HepG2 (cell line): Measurements from ENCODE around the gene MMUT. TPM values are rescaled to one million over a fixed set of nuclear protein-coding genes. Genes with fewer than 3 reads are reported as not detected.

Experiments used
- ATF1 ChIP-seq: IDR thresholded peaks from 2 replicates; pipeline ENCODE4 v1.6.1; 2016; ENCODE audit warnings: mild to moderate bottlenecking, control low read depth
- CBFB ChIP-seq: sonication (generic); formaldehyde crosslinking; IDR thresholded peaks from 2 replicates; pipeline ENCODE4 v1.4.0; 2020; ENCODE audit warnings: missing genetic modification reagents
- EEA1 ChIP-seq: sonication (generic); formaldehyde crosslinking; IDR thresholded peaks from 2 replicates; pipeline ENCODE4 v1.5.1; 2020; ENCODE audit warnings: mild to moderate bottlenecking, missing genetic modification reagents, borderline replicate concordance
- HDAC1 ChIP-seq: sonication (generic); formaldehyde crosslinking; IDR thresholded peaks from 2 replicates; pipeline ENCODE4 v1.5.1; 2020; ENCODE audit warnings: mild to moderate bottlenecking, missing genetic modification reagents
- JUN ChIP-seq: sonication (generic); formaldehyde crosslinking; IDR thresholded peaks from 2 replicates; pipeline ENCODE4 v1.4.0; 2020; ENCODE audit warnings: mild to moderate bottlenecking, missing genetic modification reagents
- MBNL3 ChIP-seq: fragments of 250-450 bp; sonication (Bioruptor Pico); conservative IDR thresholded peaks from 2 replicates; pipeline ENCODE4 v1.8.0; 2022; ENCODE audit warnings: mild to moderate bottlenecking, inconsistent platforms
- MED13 ChIP-seq: sonication (generic); formaldehyde crosslinking; IDR thresholded peaks from 2 replicates; pipeline ENCODE4 v1.5.0; 2020; ENCODE audit warnings: missing genetic modification reagents
- MLX ChIP-seq: IDR thresholded peaks from 2 replicates; pipeline ENCODE4 v1.6.1; 2016
- PBX2 ChIP-seq: IDR thresholded peaks from 2 replicates; pipeline ENCODE4 v1.6.1; 2016; ENCODE audit warnings: control low read depth
- RERE ChIP-seq: IDR thresholded peaks from 2 replicates; pipeline ENCODE4 v1.6.1; 2016; ENCODE audit warnings: low read depth, missing genetic modification reagents, missing compliant biosample characterization
- SIX4 ChIP-seq: sonication (generic); formaldehyde crosslinking; IDR thresholded peaks from 2 replicates; pipeline ENCODE4 v1.4.0; 2020; ENCODE audit warnings: missing genetic modification reagents
- ZKSCAN5 ChIP-seq: sonication (generic); formaldehyde crosslinking; IDR thresholded peaks from 2 replicates; pipeline ENCODE4 v1.5.1; 2020; ENCODE audit warnings: mild to moderate bottlenecking, missing genetic modification reagents
- ZNF18 ChIP-seq: sonication (generic); formaldehyde crosslinking; IDR thresholded peaks from 2 replicates; pipeline ENCODE4 v1.8.0; 2022; ENCODE audit warnings: mild to moderate bottlenecking, missing genetic modification reagents; ENCODE audit not compliant: insufficient replicate concordance
- ZNF788 ChIP-seq: sonication (generic); formaldehyde crosslinking; IDR thresholded peaks from 2 replicates; pipeline ENCODE4 v1.5.0; 2020; ENCODE audit warnings: mild to moderate bottlenecking, missing genetic modification reagents, borderline replicate concordance
- polyA plus RNA-seq, 8 experiments: library from polyadenylated mRNA; depleted of rRNA in 3 of 8; stranded (reverse) in 7 of 8; unstranded in 1 of 8; fragments of >200 nt; fragmentation: Illumina TruSeq in 4 of 8; extraction: Trizol in 4 of 8; gene quantifications; 2 replicates each; pipeline versions ENCODE4 v1.2.1 to v1.2.3, GENCODE V29; 2011 to 2016; ENCODE audit warnings: low read depth in 4 of 8, missing spikeins in 1 of 8, mixed read lengths in 1 of 8; ENCODE audit not compliant: insufficient read depth in 1 of 8
- total RNA-seq, 5 experiments: library from RNA; depleted of rRNA; stranded (reverse); fragments of >200 nt; fragmentation: Illumina TruSeq; extraction: Trizol; gene quantifications; 2 replicates each; pipeline ENCODE4 v1.2.3, GENCODE V29; 2016; ENCODE audit warnings: low read depth in 1 of 5

The MMUT gene
- total and polyA plus RNA-seq, 2 of the 13 experiments (the other 11 are each of a cell fraction or from before 2014, with no cell fraction given): 16.1 to 20.5 TPM

- TF ChIP-seq ZKSCAN5 (CRISPR knock-in tag) (no peak), RERE (no peak), MLX (no peak), EEA1 (CRISPR knock-in tag) (no peak), JUN (peak; percentile 80), SIX4 (CRISPR knock-in tag) (no peak), PBX2 (CRISPR knock-in tag) (no peak), HDAC1 (CRISPR knock-in tag) (no peak), ZNF788 (peak; percentile 68; the same call in 1 of the 2 replicates), MED13 (CRISPR knock-in tag) (no peak), MBNL3 (CRISPR knock-in tag) (no peak), ATF1 (CRISPR knock-in tag) (no peak), ZNF18 (peak; percentile 48), CBFB (CRISPR knock-in tag) (no peak)
Observed at GRCh38 chr6:49506569-49507111, 43.6 kb upstream of the MMUT start (continued).
